ENCODE data around the gene CYREN.

CYREN gene

DNA sequence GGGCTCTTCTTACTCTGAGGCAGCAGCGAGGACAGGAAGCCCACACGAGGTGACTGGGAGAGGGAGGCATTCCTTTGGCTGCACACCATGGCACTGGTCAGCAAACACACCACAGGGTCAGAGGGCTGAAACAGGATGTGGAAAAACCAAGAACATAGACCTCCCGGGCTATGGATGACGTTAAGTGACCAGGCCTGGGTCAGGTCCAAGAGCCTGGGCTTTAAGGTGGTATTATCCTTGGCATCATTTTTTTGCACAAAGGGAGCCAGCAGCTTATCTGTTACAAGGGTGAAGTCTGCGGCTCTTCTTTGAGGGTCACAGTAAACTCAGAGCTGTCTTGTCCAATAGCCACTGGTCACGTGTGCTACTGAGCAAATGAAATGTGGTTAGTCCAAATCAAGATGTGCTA is 33.8 kb upstream of the CYREN start:
- TF ChIP-seq, protein P1, sequence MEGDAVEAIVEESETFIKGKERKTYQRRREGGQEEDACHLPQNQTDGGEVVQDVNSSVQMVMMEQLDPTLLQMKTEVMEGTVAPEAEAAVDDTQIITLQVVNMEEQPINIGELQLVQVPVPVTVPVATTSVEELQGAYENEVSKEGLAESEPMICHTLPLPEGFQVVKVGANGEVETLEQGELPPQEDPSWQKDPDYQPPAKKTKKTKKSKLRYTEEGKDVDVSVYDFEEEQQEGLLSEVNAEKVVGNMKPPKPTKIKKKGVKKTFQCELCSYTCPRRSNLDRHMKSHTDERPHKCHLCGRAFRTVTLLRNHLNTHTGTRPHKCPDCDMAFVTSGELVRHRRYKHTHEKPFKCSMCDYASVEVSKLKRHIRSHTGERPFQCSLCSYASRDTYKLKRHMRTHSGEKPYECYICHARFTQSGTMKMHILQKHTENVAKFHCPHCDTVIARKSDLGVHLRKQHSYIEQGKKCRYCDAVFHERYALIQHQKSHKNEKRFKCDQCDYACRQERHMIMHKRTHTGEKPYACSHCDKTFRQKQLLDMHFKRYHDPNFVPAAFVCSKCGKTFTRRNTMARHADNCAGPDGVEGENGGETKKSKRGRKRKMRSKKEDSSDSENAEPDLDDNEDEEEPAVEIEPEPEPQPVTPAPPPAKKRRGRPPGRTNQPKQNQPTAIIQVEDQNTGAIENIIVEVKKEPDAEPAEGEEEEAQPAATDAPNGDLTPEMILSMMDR (IDR thresholded peaks at IDR 0.05; ENCODE audit: extremely low read depth, missing control alignments) = no peak
- no peak for DNase-seq (ENCODE audit: low spot score)

DNA sequence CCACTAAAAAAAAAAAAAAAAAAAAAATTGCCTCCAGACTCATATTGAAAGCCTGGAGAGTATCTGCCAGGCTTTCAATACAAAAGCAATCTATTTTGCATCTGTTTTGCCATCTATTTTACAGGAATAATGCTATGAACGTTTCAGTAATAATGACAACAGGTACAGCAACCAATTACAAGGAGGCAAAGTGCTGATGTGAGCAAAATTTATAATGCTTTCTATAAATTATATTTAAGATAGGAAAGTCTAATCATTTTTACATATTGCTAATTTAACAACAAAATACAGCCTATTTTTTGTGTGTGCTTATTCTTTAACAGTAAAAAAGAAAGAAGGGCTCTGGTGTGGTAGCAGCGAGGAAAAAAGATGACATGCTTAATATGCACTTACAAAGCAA is 30.8 kb upstream of the CYREN start:
- TF ChIP-seq, protein P1 (IDR thresholded peaks at IDR 0.05; ENCODE audit: extremely low read depth, missing control alignments) = no peak
- no peak for DNase-seq (ENCODE audit: low spot score)

DNA sequence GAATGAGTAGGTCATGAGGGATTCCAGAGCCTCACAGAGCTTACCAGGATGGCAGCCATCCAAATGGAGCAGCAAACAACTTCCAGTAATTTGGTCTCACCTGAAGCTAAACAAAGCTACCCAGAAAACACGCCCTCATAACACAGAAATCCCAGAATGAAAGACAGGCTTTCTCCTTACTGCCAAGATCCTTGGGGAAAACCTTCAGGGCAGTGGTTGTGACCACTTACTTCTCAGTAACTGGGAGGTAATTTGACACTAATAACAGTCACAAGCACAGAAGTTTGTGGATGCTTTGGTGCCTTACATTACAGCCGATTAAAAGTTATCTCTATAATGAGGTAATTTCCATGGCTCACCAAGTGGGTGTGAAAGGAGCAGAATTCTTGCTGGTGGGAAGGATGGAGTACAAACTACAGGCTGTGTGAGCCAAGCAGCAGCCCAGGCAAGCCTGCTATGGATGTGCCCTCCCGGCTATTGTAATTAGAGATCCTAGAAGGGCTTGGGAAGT is 30.4 kb upstream of the CYREN start:
- no peak for DNase-seq (ENCODE audit: low spot score)
- TF ChIP-seq, protein P1 (IDR thresholded peaks at IDR 0.05; ENCODE audit: extremely low read depth, missing control alignments) = no peak

DNA sequence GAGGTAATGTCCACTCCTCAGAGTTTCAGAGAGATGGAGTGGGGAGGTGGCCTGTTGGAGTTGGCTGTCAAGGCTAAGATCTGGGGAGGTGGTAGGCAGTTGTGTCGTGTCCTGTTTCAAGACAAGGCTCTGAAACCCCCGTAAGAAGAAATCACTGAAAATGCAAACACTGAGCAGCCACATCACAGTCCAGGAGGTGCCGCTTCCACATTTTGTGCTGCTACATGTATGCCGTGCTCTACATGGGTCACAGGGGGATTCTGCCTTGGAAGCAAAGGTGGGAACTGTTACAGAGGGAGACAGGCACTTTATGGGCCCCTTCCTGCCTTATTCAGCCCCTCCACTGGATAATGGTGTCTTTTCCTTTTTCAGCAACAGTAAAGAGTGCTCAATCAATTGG is 28.9 kb upstream of the CYREN start:
- no peak for DNase-seq (ENCODE audit: low spot score)

DNA sequence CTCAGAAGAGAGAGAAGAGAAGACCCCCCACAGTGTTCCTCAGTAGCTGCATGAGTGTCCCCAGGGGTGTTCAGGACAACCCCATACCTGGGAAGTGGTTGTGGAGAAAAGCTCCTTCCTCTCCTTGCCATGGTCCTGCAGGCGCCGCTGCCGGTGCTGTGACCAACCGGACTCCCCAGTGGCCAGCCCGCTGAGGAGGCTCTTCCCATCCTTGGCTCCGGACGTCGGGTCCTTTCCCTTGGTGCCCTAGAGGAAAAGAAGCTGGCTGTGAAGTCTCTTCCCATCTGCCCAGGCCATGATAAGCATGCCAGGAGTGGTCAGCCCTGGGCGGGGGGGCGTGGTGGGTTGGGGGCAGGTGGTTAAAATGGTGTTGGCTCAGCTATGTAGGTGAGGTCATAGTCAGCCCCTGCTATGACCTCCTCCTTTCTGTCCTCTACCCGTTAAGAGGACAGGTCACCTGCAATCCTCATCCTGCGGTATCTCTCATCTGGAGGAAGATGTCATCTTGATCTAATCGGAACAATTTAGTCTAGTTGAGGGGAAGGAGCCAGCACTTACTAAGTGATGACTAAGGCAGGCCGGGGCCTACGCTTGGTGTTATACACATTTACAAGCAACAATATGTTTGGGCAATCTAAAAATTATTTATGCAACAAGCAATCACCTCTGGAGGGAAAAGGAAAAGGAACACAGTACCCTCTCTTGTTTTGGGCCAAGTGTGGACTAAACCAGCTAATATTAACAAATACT is 27.6 kb upstream of the CYREN start:
- DNase-seq (ENCODE audit: low spot score) = no peak
- TF ChIP-seq, protein P1 (IDR thresholded peaks at IDR 0.05; ENCODE audit: extremely low read depth, missing control alignments) = no peak

More for the DNA sequence above, 28.9 kb upstream of the CYREN start:
- TF ChIP-seq, protein P1 (IDR thresholded peaks at IDR 0.05; ENCODE audit: extremely low read depth, missing control alignments) = no peak

DNA sequence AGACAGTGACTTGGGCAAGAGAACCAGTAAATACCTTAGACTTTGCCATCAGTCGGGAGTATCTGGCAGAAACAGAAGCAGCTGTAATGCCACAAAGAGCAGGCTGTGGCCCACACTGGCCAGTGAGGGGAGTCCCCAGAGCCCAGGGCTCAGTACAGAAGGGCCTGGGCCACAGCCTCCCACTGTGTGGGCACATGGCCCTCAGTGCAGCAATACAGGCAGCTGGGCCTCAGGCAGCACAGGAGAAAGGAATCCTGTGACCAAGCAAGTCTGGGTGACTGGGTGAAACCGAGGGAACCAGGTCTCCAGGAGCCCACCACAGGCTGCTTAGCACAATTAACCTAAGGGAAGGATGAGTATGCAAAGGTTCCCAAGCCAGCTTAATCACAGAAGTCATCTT is 26.8 kb upstream of the CYREN start:
- no peak for DNase-seq (ENCODE audit: low spot score)
- TF ChIP-seq, protein P1 (IDR thresholded peaks at IDR 0.05; ENCODE audit: extremely low read depth, missing control alignments) = no peak

DNA sequence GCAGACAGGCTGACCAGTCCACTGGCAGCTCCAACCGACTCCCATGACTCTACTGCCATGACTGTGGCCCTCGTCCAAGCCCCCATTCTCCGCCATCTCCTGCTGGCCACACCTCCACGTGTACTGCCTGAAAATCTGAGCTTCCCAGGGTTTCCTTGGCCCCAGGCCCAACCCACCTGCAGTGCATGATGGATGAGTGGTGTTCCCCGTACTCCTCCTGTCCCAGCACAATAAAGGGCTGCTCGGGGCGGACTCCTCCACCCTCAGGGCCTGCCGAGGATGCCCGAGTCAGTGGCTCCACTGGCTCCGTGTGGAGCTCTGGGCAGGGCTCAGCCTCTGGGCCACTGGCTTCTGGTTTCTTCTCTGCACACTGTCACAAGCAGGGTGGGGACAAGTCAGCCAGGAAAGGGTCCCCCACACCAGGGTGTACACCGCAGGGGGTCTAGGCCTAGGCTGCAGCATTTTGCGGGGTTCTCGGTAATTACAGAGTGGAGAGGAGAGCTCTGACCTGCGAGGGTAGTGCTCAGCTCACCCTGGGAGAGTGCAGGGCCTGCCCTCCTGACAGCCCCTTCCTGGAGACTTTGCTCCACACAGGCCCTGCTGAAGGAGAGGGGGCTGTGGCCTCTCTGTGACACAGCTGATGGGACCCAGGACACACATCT is 25.6 kb upstream of the CYREN start:
- DNase-seq (ENCODE audit: low spot score) = no peak
- TF ChIP-seq, protein P1 (IDR thresholded peaks at IDR 0.05; ENCODE audit: extremely low read depth, missing control alignments) = no peak

All from GM20000 (cell line).